Kidney (tissue), 14 donors: ENCODE data around the gene GUCY1B1. TPM values are rescaled to one million over a fixed set of nuclear protein-coding genes. Genes with fewer than 3 reads are reported as not detected.

ENCODE experiments used
- DNase-seq, 5 donors: peaks; one replicate each; pipeline ENCODE4 v3.0.0-alpha.2; 2013 to 2020
- FAIRE-seq: peaks from 2 replicates; lab custom pipeline; 2012; peaks lifted over from hg19 to GRCh38; lab: Jason Lieb, UNC
- H3K27ac ChIP-seq, 2 donors: one replicate each; pipeline ENCODE4 v1.7.0; 2013; ENCODE audit warnings: low read depth in 2 of 2, low read length in 2 of 2, inconsistent platforms in 1 of 2
- H3K27me3 ChIP-seq: one replicate; pipeline ENCODE4 v1.7.1; 2013; ENCODE audit warnings: low read length, inconsistent platforms; ENCODE audit not compliant: control insufficient read depth, insufficient read depth
- H3K36me3 ChIP-seq, 3 donors: one replicate each; pipeline versions ENCODE4 v1.7.0 to v1.7.1; 2013; ENCODE audit warnings: low read length in 3 of 3, control low read depth in 1 of 3, inconsistent platforms in 1 of 3; ENCODE audit not compliant: insufficient read depth in 3 of 3, control insufficient read depth in 2 of 3
- H3K4me1 ChIP-seq, 3 donors: one replicate each; pipeline versions ENCODE4 v1.7.0 to v1.7.1; 2013; ENCODE audit warnings: low read length in 3 of 3, inconsistent platforms in 1 of 3, low read depth in 1 of 3; ENCODE audit not compliant: control insufficient read depth in 2 of 3, insufficient read depth in 2 of 3
- H3K4me3 ChIP-seq, 3 donors: one replicate each; pipeline versions ENCODE4 v1.7.0 to v1.8.1; 2013; ENCODE audit warnings: low read length in 3 of 3, control low read depth in 1 of 3, inconsistent platforms in 1 of 3
- H3K9ac ChIP-seq, 3 donors: one replicate each; pipeline versions ENCODE4 v1.7.0 to v1.7.1; 2013; ENCODE audit warnings: low read length in 3 of 3, control low read depth in 1 of 3, inconsistent platforms in 1 of 3
- H3K9me3 ChIP-seq, 3 donors: one replicate each; pipeline versions ENCODE4 v1.7.0 to v1.7.1; 2013; ENCODE audit warnings: low read length in 3 of 3, control low read depth in 1 of 3, inconsistent platforms in 1 of 3; ENCODE audit not compliant: control insufficient read depth in 2 of 3, insufficient read depth in 1 of 3
- intact Hi-C: fragments of 100-400 bp; cut with DNase I; formaldehyde crosslinking; loops from one replicate; pipeline ENCODE4 v1.11.1; 2022
- polyA plus RNA-seq: library from polyadenylated mRNA; stranded (reverse); fragments of 350-450 nt; fragmentation: Illumina TruSeq; extraction: RNeasy Lipid Tissue Mini Kit (QIAGEN cat#74804); gene quantifications from one replicate; pipeline ENCODE4 v1.2.3, GENCODE V29; 2014; ENCODE audit warnings: low read depth, low replicate concordance; ENCODE audit not compliant: insufficient read depth
- total RNA-seq: library from RNA; stranded (reverse); fragmentation: NEBNext Ultra II Directional; extraction: Animal tissue kit (Norgen Biotek cat#: 25700); gene quantifications from one replicate; pipeline ENCODE4 v1.2.1, GENCODE V29; 2021
- TF ChIP-seq, protein P1 (sequence below): IDR thresholded peaks from 3 replicates; pipeline ENCODE4 v1.5.1; 2012; ENCODE audit warnings: mild to moderate bottlenecking, moderate library complexity, borderline replicate concordance; ENCODE audit not compliant: insufficient read depth; ENCODE audit errors: extremely low read depth
- donor health status: control.
- donor health status: control.
- donor health status: control.
- donor health status: control.
- donor health status: control.
- donor health status: DM: yes; HTN: yes; CAD: no.
- donor health status: Normal renal cell carcinoma (clear cell type).

Gene GUCY1B1
- total and polyA plus RNA-seq, 2 donors from 2014 or later: 13.2 to 24.7 TPM

- DNase-seq (no peak), FAIRE-seq (no peak)
- Histone ChIP-seq H3K9ac (no peak overlapping the region), H3K27ac (no peak overlapping the region), H3K36me3 (peaks cover 0 to 5% (median 0%) of the 10 kb centered on the region in 3 donors), H3K27me3 (no peaks in the 10 kb centered on the region), H3K4me1 (no peaks in the 10 kb centered on the region), H3K9me3 (no peaks in the 10 kb centered on the region), H3K4me3 (no peak overlapping the region)
- TF ChIP-seq, protein P1, sequence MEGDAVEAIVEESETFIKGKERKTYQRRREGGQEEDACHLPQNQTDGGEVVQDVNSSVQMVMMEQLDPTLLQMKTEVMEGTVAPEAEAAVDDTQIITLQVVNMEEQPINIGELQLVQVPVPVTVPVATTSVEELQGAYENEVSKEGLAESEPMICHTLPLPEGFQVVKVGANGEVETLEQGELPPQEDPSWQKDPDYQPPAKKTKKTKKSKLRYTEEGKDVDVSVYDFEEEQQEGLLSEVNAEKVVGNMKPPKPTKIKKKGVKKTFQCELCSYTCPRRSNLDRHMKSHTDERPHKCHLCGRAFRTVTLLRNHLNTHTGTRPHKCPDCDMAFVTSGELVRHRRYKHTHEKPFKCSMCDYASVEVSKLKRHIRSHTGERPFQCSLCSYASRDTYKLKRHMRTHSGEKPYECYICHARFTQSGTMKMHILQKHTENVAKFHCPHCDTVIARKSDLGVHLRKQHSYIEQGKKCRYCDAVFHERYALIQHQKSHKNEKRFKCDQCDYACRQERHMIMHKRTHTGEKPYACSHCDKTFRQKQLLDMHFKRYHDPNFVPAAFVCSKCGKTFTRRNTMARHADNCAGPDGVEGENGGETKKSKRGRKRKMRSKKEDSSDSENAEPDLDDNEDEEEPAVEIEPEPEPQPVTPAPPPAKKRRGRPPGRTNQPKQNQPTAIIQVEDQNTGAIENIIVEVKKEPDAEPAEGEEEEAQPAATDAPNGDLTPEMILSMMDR: no peak
- intact Hi-C loops: no loop called here
Measured at GRCh38 chr4:155722816-155723499, 35.9 kb upstream of the GUCY1B1 start.

DNA sequence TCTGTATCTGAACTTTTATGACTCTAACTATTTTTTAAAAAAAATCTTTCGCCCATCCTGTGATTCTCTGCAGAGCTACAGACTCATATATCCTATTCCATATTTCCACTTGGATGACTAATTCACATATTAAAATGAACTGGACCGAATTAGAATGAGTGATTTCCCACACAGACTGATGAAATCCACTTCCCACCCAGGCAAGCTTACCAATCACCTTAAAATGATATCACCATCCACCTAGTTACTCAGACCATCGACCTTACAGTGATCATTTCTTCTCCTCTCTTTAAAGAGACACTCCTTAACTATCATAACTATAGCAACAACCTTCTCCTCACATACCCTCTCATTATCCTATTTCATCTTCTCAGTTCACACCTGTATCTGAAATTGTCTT lies 34.1 kb upstream of the GUCY1B1 start:
- no peak for FAIRE-seq
- Histone ChIP-seq H3K9me3 (no peaks in the 10 kb centered on the region), H3K27ac (no peak overlapping the region), H3K9ac (no peak overlapping the region), H3K36me3 (peaks cover 0 to 5% (median 0%) of the 10 kb centered on the region in 3 donors), H3K4me1 (no peaks in the 10 kb centered on the region), H3K4me3 (no peak overlapping the region), H3K27me3 (no peaks in the 10 kb centered on the region)
- TF ChIP-seq, protein P1: no peak
- no peak for DNase-seq
- intact Hi-C loops: no loop called here

DNA sequence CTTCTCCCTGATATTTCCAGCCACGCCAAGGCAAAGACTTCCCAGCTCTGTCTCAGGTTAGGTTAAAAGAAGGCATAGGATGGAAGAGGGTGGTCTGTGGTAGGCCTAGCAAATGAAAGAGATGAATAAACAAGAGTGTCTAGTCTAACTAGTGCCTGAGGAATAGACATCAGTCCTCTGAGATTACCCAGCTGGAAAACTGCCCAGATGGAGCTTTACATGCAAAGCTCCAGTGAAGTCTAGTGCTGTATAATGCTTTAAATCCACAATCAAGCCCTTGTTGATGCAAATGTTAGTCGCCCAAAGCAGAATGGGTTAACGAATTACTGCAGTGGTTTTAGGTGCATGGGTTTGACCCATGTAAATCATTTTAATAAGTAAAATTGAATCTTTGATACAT lies 24.8 kb upstream of the GUCY1B1 start:
- DNase-seq: peak in 1 of 5 donors; percentile 43

More for the DNA sequence above, 24.8 kb upstream of the GUCY1B1 start:
- Histone ChIP-seq H3K9ac (no peak overlapping the region), H3K27ac (no peak overlapping the region), H3K36me3 (no peaks in the 10 kb centered on the region), H3K27me3 (no peaks in the 10 kb centered on the region), H3K4me3 (no peak overlapping the region), H3K9me3 (no peaks in the 10 kb centered on the region), H3K4me1 (no peaks in the 10 kb centered on the region)
- FAIRE-seq: no peak
- TF ChIP-seq, protein P1: no peak
- intact Hi-C loops: no loop called here
